Astrocyte of the cerebellum (primary cell): Measurements from ENCODE around the gene NCAM1.
"Not testable (repeated sequence)": the region's sequence is repeated elsewhere in the genome, so short reads cannot be mapped to it uniquely, and the experiment has no call there.

Experiments
- DNase-seq: peaks from one replicate; pipeline ENCODE4 v3.0.0-alpha.2; 2011; ENCODE audit warnings: low read depth
- H3K4me3 ChIP-seq: 2 replicates; pipeline ENCODE4 v1.5.1; 2011; ENCODE audit warnings: mild to moderate bottlenecking, low read depth, low read length, moderate library complexity
- in situ Hi-C: cut with HindIII; loops from 2 replicates; pipeline ENCODE4 v1.10.0; 2017; ENCODE audit warnings: low sequenced_read_pairs
- TF ChIP-seq, protein P1 (sequence below): IDR thresholded peaks from 2 replicates; pipeline ENCODE4 v1.5.1; 2012; ENCODE audit warnings: low read length, low read depth, moderate library complexity, mild to moderate bottlenecking; ENCODE audit errors: missing control alignments

The NCAM1 gene

DNA sequence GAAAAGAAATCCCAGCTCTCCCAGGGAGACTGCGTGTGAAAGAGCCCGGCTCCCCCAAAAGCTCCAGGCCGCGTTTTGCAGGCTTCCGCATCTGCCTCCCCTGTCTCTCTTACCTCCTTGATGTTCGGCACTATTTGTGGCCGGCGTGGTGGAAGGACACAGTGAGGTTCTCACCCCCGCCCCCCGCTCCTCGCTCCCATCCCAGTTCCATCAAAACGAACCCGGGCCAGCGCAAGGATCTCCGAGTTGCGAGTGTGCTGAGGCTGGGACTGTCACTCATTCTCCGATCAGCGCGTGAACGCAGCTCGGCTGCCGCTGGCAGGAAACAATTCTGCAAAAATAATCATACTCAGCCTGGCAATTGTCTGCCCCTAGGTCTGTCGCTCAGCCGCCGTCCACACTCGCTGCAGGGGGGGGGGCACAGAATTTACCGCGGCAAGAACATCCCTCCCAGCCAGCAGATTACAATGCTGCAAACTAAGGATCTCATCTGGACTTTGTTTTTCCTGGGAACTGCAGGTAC lies at the start of gene NCAM1:
NCAM1 (plus strand) TSS at position 275 of the 523 bp plus-strand sequence.
- TF ChIP-seq, protein P1, sequence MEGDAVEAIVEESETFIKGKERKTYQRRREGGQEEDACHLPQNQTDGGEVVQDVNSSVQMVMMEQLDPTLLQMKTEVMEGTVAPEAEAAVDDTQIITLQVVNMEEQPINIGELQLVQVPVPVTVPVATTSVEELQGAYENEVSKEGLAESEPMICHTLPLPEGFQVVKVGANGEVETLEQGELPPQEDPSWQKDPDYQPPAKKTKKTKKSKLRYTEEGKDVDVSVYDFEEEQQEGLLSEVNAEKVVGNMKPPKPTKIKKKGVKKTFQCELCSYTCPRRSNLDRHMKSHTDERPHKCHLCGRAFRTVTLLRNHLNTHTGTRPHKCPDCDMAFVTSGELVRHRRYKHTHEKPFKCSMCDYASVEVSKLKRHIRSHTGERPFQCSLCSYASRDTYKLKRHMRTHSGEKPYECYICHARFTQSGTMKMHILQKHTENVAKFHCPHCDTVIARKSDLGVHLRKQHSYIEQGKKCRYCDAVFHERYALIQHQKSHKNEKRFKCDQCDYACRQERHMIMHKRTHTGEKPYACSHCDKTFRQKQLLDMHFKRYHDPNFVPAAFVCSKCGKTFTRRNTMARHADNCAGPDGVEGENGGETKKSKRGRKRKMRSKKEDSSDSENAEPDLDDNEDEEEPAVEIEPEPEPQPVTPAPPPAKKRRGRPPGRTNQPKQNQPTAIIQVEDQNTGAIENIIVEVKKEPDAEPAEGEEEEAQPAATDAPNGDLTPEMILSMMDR: no peak
- in situ Hi-C loops: no loop called here
- peak; percentile 75 for DNase-seq
- H3K4me3 ChIP-seq: peak within 1 kb of the TSS; percentile 54

DNA sequence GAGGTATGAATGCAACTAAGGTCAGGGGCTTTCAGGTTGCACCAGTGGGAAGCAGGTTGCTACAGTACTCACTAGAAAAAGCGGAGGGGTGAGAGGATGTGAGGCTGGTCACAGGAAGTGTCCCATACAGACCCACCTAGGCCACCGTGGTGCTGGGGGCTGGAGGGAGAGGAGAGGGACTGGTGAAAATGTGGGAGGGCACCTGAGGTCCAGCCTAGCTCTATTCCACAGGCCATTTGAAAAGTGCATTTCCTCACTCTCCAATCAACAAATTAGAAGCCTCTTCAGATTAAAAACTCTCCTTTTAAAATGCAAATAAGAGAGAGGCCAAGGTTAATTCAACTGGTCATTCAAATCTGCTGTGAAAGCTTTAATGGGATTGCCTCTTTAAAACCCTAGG lies 38.6 kb upstream of the NCAM1 start:
- in situ Hi-C loops: no loop called here
- no peak overlapping the region for H3K4me3 ChIP-seq
- TF ChIP-seq, protein P1: no peak
- DNase-seq: no peak

DNA sequence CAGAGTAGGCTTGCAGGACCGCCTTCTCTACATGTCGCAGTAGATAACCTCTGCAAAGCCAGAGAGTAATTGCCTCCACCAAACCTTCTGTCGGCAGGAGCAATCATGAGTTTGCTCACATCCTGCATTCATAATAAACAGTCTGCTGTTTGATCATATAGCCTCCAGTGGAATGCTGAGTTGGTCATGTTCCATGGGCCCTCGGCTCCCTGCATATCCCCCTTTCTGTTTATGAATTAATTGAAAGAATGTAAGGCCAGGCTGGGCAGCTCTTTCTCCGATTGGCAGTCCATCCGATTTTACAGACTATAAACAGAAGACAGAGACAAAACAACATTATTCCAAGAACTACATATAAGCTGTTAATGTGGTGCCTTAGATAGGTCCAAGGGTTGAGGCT lies 36.4 kb upstream of the NCAM1 start:
- H3K4me3 ChIP-seq, in situ Hi-C loops, DNase-seq: not testable (repeated sequence)

DNA sequence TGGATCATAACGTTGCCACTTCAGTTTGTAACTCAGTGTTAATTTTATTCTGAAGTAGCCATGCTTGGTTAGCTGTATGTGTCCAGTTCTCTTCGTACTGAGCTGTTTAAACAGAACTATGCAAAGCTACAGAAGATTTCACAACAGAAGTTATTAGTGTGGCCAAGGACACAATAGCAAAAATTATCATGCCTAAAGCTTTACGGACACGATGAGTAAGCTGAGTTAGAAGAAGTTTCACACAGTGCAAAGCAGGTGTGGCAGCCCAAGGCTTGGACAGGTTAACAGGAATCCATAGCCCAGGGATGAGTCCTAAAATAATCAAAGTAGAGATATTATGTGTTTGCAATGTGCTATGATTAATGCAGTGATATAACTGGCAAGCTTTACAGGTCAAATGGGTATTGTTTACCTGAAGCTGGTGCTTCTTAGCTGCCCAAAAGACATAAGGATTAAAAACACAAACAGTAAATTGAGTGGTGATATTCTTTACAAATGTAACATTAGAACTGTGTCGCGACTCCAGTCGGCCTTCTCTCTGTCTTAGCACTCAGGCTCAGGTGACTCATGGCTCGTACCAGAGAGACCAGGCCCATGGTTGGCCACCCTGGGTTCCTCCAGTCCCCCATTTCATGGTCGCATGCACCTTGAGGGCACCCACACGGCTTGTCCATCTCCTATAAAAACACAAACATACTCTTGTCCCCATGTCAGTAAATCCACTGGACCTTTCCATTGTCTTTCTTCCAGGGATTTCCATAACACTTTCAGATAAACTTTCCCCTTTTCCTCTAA lies 35.5 kb upstream of the NCAM1 start:
- no peak for DNase-seq
- no peak overlapping the region for H3K4me3 ChIP-seq
- in situ Hi-C loops: no loop called here
- TF ChIP-seq, protein P1: no peak

DNA sequence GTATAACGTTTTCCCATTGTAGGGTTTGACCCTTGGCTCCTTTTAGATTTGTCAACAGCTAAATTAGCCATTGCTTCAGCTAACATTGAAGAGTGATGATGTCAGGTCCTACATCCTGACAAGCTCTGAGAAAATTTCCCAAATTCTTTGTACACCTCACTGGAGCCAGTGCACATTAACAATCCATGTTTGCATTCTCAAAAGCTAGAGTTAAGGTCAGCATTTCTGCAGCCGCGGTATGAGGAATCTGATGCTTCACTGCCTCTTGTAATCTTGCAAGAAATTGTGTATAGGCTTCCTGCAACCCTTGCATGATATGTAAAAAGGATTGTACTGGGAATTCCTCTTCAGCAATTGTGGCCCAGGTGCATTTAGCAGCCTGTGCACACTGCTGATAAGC lies 33.1 kb upstream of the NCAM1 start:
- in situ Hi-C loops: no loop called here
- no peak overlapping the region for H3K4me3 ChIP-seq
- DNase-seq: no peak
- TF ChIP-seq, protein P1: no peak

DNA sequence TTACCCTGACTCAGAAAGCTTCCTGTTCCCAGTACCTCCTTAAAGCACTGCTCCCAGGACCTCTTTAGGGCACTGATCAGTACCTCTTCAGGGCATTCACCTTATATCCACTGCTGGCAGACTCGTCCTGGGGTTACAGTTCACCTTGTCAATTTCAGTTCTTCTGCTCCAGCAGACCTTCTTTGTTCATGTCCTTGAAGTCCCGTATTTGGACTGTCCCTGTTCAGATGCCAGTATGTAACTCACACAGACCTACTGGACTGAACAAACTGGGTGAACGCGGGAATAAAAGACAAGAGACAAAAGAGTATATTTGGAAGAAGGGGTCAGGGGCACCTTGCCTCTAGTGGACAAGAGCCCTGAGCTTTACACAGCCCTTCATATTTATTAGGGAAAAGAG lies 31.8 kb upstream of the NCAM1 start:
- in situ Hi-C loops: no loop called here
- TF ChIP-seq, protein P1: no peak
- no peak for DNase-seq
- H3K4me3 ChIP-seq: no peak overlapping the region

DNA sequence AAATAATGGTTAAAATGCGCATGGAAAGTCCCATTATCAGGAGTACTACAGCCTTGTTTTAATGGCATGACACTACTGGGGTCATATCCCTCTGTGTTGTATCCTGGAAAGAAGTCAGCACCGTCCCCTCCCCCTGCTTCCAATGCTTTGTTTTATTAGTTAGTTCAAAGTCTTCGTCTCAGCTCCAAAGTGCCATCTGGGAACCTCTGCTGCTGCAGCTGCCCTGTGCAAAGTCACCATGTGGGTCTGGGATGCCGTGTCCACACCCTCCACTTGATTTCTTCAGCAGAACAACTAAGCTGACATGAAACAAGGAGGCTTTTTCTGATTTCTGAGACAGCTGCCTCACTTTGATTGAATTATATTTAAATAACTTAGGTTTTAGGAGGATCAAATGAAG lies 29.5 kb upstream of the NCAM1 start:
- no peak for DNase-seq
- H3K4me3 ChIP-seq: no peak overlapping the region
- TF ChIP-seq, protein P1: no peak
- in situ Hi-C loops: no loop called here
